ENCODE results near the gene AARS2.

AARS2 gene

GRCh38 chr6:44311767-44312166 is 1.4 kb downstream of the AARS2 start:
- DNase-seq (ENCODE audit: low read depth) = peak; percentile 51
- H3K4me3 ChIP-seq (ENCODE audit: low read length) = peak overlapping the region; percentile 85
- TF ChIP-seq, protein P1, sequence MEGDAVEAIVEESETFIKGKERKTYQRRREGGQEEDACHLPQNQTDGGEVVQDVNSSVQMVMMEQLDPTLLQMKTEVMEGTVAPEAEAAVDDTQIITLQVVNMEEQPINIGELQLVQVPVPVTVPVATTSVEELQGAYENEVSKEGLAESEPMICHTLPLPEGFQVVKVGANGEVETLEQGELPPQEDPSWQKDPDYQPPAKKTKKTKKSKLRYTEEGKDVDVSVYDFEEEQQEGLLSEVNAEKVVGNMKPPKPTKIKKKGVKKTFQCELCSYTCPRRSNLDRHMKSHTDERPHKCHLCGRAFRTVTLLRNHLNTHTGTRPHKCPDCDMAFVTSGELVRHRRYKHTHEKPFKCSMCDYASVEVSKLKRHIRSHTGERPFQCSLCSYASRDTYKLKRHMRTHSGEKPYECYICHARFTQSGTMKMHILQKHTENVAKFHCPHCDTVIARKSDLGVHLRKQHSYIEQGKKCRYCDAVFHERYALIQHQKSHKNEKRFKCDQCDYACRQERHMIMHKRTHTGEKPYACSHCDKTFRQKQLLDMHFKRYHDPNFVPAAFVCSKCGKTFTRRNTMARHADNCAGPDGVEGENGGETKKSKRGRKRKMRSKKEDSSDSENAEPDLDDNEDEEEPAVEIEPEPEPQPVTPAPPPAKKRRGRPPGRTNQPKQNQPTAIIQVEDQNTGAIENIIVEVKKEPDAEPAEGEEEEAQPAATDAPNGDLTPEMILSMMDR (IDR thresholded peaks at IDR 0.05; ENCODE audit: insufficient read depth, low read depth, low read length, missing control alignments) = no peak

GRCh38 chr6:44311304-44311703 is 1.8 kb downstream of the AARS2 start:
- TF ChIP-seq, protein P1 (IDR thresholded peaks at IDR 0.05; ENCODE audit: insufficient read depth, low read depth, low read length, missing control alignments) = no peak
- H3K4me3 ChIP-seq (ENCODE audit: low read length) = no peak overlapping the region
- no peak for DNase-seq (ENCODE audit: low read depth)

DNA sequence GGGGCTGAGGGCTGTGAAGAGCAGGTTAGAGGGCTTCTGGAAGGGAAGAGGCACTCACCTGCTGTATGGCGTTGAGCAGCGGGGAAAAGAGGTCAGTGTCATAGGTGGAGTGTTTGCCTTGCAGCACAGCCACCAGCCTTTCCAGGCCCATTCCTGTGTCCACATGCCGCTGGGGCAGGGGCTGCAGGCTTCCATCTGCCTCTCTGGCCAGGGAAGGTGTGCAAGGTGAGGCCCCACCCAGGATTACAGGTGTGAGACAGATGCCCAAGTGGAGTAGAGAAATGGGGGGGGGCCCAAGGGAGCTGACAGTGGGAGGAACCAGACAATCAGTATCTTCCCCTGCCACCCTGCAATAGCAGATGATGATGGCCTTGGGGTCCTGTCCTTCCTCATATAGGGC is 2.9 kb downstream of the AARS2 start:
- DNase-seq (ENCODE audit: low read depth) = no peak
- no peak overlapping the region for H3K4me3 ChIP-seq (ENCODE audit: low read length)
- TF ChIP-seq, protein P1 (IDR thresholded peaks at IDR 0.05; ENCODE audit: insufficient read depth, low read depth, low read length, missing control alignments) = no peak

GRCh38 chr6:44309631-44310030 is 3.5 kb downstream of the AARS2 start:
- H3K4me3 ChIP-seq (ENCODE audit: low read length) = no peak overlapping the region
- TF ChIP-seq, protein P1 (IDR thresholded peaks at IDR 0.05; ENCODE audit: insufficient read depth, low read depth, low read length, missing control alignments) = no peak
- DNase-seq (ENCODE audit: low read depth) = no peak

GRCh38 chr6:44309092-44309491 is 4.1 kb downstream of the AARS2 start:
- TF ChIP-seq, protein P1 (IDR thresholded peaks at IDR 0.05; ENCODE audit: insufficient read depth, low read depth, low read length, missing control alignments) = no peak
- no peak overlapping the region for H3K4me3 ChIP-seq (ENCODE audit: low read length)
- peak; percentile 96 for DNase-seq (ENCODE audit: low read depth)

DNA sequence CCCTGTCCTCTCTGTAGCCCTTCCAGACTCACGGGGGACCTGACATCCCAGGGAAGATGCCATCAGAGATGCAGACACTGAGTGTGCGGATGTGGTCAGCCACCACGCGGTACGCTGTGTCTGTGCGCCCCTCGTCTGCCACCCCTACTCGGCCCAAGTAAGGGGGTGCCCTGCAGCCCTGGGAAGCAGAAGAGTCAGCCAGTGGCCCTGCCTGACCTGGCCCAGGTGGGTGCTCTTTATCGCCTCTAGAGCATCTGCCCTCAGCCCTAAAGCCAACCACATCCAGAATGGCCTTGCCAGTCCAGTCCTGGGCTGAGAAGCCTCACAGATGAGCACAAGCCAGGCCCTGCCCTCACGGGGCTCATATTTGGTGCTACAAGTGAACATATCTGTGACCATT is 5.9 kb downstream of the AARS2 start:
- H3K4me3 ChIP-seq (ENCODE audit: low read length) = no peak overlapping the region
- no peak for DNase-seq (ENCODE audit: low read depth)
- TF ChIP-seq, protein P1 (IDR thresholded peaks at IDR 0.05; ENCODE audit: insufficient read depth, low read depth, low read length, missing control alignments) = no peak

DNA sequence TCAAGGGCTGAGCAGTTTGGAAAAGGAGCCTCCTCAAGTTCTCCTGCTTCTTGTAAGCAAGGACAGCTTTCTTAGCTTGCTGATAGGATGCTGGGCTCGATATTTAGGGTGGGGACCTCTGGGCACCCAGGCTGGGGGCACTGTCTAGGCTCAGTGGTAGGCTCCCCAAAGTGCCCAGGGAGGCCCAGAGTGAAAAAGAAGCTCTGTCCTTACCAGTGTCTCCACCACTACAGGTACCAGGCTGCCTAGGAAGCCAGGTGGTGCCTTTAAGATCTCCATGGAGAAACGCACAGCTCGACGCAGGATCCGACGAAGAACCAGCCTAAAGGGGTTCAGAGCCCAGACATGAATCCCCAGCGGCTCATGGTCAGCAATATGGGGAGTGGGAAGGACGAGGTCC is 6.4 kb downstream of the AARS2 start:
- TF ChIP-seq, protein P1 (IDR thresholded peaks at IDR 0.05; ENCODE audit: insufficient read depth, low read depth, low read length, missing control alignments) = no peak
- no peak overlapping the region for H3K4me3 ChIP-seq (ENCODE audit: low read length)
- no peak for DNase-seq (ENCODE audit: low read depth)

Data from epithelial cell of esophagus (primary cell).